ENCODE results near the gene ZNF365.

Gene ZNF365

GRCh38 chr10:62373995-62374861, at the start of gene ZNF365:
ZNF365 (plus strand) TSS chr10:62374369; CDS start chr10:62376194, 1,825 bp downstream.
- no peak for TF ChIP-seq CTCF (IDR thresholded peaks at IDR 0.05; ENCODE audit: insufficient read depth, missing control alignments)
- peak; percentile 31 for DNase-seq (ENCODE audit: insufficient read length, low spot score)
- FAIRE-seq: no peak

- no peak for FAIRE-seq
- no peak for DNase-seq (ENCODE audit: insufficient read length, low spot score)
- TF ChIP-seq CTCF (IDR thresholded peaks at IDR 0.05; ENCODE audit: insufficient read depth, missing control alignments): no peak
These were observed 48.0 kb upstream of the ZNF365 start for GRCh38 chr10:62326176-62326575.

GRCh38 chr10:62327885-62328284, 46.3 kb upstream of the ZNF365 start:
- DNase-seq (ENCODE audit: insufficient read length, low spot score) (no peak), FAIRE-seq (no peak)
- no peak for TF ChIP-seq CTCF (IDR thresholded peaks at IDR 0.05; ENCODE audit: insufficient read depth, missing control alignments)

- TF ChIP-seq CTCF (IDR thresholded peaks at IDR 0.05; ENCODE audit: insufficient read depth, missing control alignments): no peak
These were observed 44.0 kb upstream of the ZNF365 start for GRCh38 chr10:62330213-62330612.

GRCh38 chr10:62332406-62332805, 41.8 kb upstream of the ZNF365 start:
- DNase-seq (ENCODE audit: insufficient read length, low spot score) (no peak), FAIRE-seq (no peak)
- TF ChIP-seq CTCF (IDR thresholded peaks at IDR 0.05; ENCODE audit: insufficient read depth, missing control alignments): no peak

More at GRCh38 chr10:62330213-62330612, 44.0 kb upstream of the ZNF365 start:
- no peak for DNase-seq (ENCODE audit: insufficient read length, low spot score)
- no peak for FAIRE-seq

- FAIRE-seq (no peak), DNase-seq (ENCODE audit: insufficient read length, low spot score) (no peak)
- no peak for TF ChIP-seq CTCF (IDR thresholded peaks at IDR 0.05; ENCODE audit: insufficient read depth, missing control alignments)
These were observed 40.9 kb upstream of the ZNF365 start for GRCh38 chr10:62333135-62333889.
